NK-92 (cell line): ENCODE data around the gene NRXN3.

Experiments used
- DNase-seq: peaks from one replicate; lab custom pipeline; 2025; ENCODE audit not compliant: unreplicated experiment; lab: John Stamatoyannopoulos, UW

Gene NRXN3

GRCh38 chr14:78885884-78886283, 715.7 kb downstream of the NRXN3 start:
- no peak for DNase-seq

GRCh38 chr14:78897443-78897842, 727.3 kb downstream of the NRXN3 start:
- no peak for DNase-seq

DNA sequence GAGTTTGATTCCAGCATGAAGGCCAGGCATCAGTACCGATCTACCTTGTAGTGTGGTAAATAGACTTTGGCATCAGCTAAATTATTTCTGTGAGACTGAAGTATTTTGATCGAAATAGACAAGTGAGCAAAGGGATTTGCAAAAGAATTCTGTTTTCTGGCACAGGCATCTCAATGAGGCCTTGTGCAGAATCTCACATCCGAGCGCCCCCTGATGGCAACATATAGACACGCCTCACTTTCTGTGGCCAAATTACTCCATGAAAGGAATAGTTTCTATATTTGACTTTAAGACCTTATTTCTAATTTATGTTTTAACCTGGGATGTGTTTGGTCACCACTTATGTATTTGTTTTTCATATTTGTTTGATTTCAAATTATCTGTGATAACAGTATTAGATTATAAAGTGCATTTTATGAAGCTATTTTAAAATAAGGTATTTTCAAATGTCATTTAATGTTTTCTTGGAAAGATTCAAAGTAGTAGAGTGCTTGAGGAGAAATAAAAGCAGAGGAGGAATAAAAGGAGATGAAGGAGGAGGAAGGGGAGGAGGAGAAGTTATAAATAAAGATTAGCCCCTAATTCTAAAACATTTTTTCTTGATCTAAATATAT, 731.9 kb downstream of the NRXN3 start:
- no peak for DNase-seq

DNA sequence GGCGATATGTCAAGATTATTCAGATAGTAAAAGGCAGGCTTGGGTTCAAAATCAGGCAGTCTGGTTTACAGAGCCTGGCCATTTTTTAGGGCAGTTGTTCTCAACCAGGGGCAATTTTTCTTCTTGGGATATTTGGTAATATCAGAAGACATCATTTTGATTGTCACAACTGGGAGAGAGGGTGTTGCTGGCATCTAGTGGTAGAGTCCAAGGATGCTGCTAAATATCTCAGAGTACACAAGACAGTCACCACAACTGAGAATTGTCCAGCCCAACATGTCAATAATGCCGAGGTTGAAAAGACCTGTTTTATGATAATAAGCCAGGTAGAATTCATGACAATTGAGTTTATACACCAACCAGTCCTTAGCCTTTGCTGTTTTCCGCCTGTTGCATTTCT, 733.9 kb downstream of the NRXN3 start:
- no peak for DNase-seq

- no peak for DNase-seq
Observed at GRCh38 chr14:78917462-78917861, 747.3 kb downstream of the NRXN3 start.

- no peak for DNase-seq
Observed at GRCh38 chr14:78921856-78922255, 751.7 kb downstream of the NRXN3 start.

GRCh38 chr14:78927261-78927660, 757.1 kb downstream of the NRXN3 start:
- no peak for DNase-seq

GRCh38 chr14:78933166-78933565, 763.0 kb downstream of the NRXN3 start:
- no peak for DNase-seq

GRCh38 chr14:78933948-78934524, 763.9 kb downstream of the NRXN3 start:
- no peak for DNase-seq

DNA sequence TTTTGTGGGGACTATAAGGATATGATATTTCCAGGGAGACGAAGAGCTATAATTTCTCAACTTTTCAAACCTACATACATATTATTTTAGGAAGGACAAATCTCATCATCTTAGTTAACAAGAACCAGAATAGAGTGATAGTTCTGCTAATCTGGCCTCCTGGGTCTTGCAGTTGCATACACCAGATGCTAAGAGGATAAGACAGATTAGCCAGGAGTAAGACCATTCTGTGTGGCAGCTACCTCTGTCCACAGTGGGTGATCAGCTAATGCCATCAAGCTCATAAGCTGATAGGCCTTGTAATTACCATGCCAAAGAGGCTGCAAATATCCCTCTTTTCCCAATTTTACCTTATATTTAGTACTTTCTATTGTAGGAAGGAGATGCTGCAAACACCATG, 776.8 kb downstream of the NRXN3 start:
- DNase-seq = no peak

DNA sequence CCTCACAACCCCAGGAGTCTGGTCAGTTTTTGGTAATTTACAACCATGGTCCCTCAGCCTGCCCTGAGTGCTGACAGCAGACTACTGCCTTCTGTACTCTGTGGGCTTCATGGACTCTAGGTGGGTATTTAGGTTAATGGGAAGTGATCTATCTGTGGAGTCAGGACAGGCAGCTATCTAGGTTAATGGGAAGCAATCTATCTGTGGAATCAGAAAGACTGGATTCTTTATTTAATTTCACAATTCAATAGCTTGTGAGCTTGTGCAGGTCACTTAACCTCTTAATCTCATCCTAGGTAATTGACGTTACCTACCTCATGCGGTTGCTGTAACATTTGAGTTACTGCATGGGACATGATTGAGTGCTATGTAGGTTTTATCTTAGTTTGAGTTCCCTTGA, 777.5 kb downstream of the NRXN3 start:
- DNase-seq = no peak

DNA sequence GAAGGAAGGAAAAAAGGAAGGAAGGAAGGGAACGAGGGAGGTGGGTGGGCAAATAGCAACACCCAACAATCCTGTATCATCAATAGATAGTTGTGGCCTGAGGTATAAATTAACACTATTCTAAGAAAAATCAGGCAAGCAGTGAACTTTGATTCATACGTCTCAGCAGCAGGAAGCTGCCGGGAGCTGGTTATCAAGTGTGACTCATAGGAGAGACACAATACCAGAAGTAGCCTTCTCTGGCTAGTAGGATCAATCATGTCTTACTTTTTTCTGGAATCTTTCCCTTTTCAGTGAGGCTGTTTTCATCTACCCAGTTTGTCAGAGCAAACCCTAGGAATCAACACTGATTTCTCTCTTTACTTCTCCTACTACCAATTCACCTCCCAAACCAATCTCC, 780.5 kb downstream of the NRXN3 start:
- no peak for DNase-seq

DNA sequence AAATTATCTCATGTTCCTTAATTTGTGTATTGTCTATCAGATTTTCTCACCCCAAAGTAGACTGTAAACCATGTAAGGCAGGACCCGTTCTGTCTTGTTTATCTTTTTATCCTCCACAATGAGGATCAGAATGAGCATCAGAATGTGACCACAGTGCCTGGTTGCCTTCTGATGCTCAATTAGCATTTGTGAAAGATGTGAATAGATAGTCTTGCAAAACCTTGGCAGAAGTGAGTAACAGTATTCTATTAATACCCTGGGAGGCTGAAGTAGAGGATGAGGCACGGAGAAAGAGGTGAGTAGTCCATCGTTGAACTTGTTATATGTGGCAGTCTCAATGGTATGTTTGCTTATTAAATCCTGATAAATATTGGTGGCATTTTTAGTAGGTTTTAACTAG, 781.4 kb downstream of the NRXN3 start:
- no peak for DNase-seq

- no peak for DNase-seq
Observed at GRCh38 chr14:78959674-78960264, 789.6 kb downstream of the NRXN3 start.

- DNase-seq = no peak
Observed at GRCh38 chr14:78967111-78967809, 797.1 kb downstream of the NRXN3 start.

DNA sequence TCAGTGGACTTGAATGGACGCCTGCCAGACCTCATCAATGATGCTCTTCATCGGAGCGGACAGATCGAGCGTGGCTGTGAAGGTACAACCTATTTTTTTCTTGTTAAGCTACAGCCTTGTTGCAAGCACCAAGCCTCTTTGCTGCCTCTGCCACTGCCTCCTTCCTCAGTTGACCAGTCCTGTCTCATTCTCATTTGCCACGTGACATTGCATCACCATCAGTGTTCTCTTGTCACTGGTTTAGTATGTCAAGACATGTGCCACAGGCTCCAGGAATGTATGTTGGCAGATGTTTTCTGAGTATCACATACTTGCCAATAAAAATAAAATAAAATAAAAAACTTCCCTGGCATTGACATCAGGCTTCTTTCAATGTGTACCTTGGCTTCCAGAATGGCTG, 798.1 kb downstream of the NRXN3 start:
- DNase-seq = no peak

DNA sequence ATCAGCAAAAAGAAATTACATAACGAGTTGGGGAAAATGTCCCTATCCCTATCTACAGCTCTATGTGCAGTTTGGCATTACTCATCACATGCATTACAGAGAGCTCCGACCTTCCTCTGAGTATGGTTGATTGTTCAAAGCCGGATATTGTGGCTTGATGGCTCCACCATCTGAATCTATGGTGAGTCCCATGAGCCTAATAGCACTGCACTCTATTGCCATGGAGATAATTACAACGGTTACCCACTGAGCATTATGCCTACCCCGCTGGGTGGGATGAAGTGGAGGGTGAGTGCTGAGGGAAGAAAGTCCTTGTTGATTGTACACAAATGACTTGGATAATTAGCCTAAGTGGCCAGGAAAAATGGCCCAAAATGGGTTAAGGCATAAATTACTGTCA, 800.5 kb downstream of the NRXN3 start:
- no peak for DNase-seq

DNA sequence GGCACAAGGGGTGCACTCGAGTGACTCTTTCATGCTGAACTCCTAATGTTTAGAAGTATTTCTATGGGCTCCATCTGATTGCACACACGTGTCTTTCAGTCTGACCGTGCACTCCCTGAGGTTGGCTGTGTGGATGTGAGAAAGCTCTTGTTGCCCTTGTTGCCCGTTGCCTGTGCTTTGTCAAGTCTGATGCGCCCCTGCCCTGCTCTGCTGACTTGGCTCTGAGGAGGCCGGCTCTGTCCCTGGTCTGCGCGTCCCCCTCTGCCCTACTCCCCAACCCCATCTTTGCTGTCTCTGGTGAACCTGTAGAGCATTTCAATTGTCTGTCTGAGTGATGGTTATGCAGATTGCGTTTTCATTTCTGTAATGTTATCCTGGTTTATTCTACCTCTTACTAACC, 802.3 kb downstream of the NRXN3 start:
- no peak for DNase-seq

GRCh38 chr14:78974691-78975090, 804.5 kb downstream of the NRXN3 start:
- DNase-seq = no peak

DNA sequence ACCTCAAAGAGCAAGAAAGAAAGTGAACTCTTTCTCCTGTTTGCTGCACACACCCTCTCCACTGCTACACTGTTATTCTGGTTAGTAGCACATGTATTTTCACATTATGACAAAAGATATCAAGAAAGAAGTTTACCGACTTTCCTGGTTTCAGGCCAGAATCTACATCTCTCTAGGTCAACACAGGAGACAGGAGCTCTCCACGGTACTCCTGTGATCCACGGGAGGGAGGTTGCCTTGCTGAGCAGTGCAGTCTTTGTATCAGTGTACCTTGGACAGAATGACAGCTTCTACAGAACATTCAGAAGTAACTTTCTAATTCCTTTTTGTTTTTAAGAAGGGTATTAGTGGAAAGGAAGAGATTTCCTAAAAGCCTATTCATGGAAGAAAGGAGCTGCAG, 805.6 kb downstream of the NRXN3 start:
- DNase-seq = no peak

DNA sequence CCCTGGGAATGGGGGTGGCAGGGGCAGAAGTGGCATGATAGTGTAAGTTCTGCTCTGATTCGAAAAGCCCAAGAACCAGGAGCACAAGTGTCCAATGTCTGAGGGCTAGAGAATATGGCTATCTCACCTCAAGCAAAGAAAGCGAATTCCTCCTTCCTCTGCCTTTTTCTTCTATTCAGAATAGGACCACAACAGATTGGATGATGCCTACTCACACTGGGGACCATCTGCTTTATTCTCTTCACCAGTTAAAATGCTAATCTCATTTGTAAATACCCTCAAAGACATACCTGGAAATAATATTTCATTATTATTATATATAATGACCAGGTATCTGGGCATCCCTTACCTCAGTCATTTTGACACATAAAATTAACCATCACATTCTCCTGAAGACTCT, 808.7 kb downstream of the NRXN3 start:
- DNase-seq = no peak

DNA sequence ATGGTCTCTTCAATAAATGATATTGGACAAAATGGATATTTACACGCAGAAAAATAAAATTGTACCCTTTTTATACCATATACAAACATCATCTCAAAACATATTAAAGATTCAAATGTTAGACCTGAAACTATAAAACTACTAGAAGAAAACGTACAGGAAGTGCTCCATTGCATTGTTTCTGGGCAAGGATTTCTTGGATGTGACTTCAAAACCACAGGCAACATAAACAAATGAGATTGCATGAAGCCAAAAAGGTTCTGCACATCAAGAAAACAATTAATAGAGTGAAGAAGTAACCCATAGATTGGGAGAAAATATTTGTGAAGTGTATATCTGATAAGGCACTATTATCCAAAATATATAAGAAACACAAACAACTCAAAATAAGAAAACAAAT, 812.4 kb downstream of the NRXN3 start:
- DNase-seq = no peak
